ENCODE measurements around the gene RIMBP2.

RIMBP2 gene

DNA sequence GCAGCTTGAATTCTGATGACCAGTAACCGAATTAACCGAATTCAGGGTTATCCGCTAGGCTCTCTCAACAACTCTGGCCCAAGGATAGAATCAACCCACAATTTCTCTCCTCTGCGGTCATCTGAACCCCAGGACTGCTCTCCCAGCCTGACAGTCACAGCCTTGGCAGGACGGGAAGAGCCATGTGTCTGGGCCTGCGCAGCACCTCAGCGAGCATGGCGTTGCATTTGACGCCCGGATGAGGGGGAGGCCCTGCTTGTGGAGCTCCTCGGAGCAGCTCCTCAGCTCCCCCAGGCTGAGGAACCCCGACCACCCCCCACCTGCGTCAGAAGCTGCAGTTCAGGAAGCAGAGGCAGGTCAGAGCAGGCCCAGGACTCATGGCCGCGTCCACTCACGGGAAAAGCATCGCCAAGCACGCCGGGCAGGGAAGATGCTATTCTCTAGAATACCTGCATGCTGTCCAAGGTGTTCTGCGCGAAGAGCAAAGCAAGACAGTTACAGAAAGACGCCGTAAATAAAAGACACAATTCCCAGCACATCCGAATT, 247.3 kb downstream of the RIMBP2 start:
- no peak overlapping the region for H3K27ac ChIP-seq
- TF ChIP-seq, protein P1, sequence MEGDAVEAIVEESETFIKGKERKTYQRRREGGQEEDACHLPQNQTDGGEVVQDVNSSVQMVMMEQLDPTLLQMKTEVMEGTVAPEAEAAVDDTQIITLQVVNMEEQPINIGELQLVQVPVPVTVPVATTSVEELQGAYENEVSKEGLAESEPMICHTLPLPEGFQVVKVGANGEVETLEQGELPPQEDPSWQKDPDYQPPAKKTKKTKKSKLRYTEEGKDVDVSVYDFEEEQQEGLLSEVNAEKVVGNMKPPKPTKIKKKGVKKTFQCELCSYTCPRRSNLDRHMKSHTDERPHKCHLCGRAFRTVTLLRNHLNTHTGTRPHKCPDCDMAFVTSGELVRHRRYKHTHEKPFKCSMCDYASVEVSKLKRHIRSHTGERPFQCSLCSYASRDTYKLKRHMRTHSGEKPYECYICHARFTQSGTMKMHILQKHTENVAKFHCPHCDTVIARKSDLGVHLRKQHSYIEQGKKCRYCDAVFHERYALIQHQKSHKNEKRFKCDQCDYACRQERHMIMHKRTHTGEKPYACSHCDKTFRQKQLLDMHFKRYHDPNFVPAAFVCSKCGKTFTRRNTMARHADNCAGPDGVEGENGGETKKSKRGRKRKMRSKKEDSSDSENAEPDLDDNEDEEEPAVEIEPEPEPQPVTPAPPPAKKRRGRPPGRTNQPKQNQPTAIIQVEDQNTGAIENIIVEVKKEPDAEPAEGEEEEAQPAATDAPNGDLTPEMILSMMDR (IDR thresholded peaks at IDR 0.05), result no peak
- no peak for TF ChIP-seq ZFX (IDR thresholded peaks at IDR 0.05; ENCODE audit: borderline replicate concordance)

DNA sequence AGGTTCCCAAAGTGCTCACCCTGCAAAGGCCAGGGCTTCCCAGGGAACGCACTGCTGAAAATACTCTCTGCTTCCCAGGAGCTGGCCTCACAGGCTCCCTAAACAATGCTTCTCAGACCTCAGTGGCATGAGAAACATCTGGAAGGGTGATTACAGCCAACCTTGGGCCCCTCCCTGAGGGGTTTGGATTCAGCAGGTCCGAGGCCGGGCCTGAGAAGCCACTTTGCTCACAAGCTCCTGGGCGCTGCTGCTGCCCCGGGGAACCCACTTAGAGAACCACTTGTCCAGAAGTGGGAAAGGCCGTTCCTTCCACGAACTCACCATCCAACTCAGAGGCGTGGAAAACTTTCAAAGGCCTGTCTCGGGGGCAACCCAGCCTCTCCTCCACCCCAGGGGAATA, 247.9 kb downstream of the RIMBP2 start:
- H3K27ac ChIP-seq, result no peak overlapping the region
- TF ChIP-seq ZFX (IDR thresholded peaks at IDR 0.05; ENCODE audit: borderline replicate concordance), result no peak
- TF ChIP-seq, protein P1 (IDR thresholded peaks at IDR 0.05), result no peak

DNA sequence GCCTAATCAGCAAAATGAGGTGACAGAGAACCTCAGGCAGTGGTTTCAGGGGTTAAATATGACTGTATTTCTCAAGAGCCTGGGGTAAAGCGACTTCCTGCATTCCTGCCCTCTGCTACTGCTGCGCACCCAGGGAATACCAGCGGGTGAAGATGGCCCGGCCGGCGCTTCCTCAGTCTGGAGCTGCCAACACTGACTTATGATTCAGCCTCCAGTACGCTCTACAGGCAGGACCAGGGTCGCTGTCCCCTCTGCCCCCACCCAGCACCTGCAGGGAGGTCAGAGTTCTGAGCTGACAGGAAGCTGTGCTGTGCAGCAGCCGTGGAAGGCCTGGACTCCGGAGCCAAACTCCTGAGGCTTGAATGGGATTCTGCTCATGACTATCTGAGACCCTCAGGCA, 250.5 kb downstream of the RIMBP2 start:
- TF ChIP-seq ZFX (IDR thresholded peaks at IDR 0.05; ENCODE audit: borderline replicate concordance), result no peak
- TF ChIP-seq, protein P1 (IDR thresholded peaks at IDR 0.05), result no peak
- no peak overlapping the region for H3K27ac ChIP-seq

DNA sequence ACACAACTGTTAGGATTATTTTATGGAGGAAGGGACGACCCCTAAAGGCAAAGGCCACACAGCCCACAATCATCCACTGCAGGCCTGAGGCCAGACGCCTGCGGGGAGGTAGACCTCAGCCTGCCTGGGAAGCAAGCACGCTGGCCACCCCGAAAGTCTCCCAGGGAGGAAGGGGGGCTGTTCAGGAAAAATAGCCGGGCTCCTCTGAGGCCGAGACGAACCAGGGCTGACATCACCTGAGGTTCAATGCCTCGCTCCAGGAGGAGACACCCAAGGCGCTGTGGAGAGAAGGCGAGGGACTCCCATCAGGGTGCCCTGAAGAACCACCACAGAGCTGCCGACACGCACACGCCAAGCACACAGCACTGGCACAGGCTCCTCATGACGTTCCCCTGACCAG, 251.1 kb downstream of the RIMBP2 start:
- TF ChIP-seq, protein P1 (IDR thresholded peaks at IDR 0.05), result no peak
- TF ChIP-seq ZFX (IDR thresholded peaks at IDR 0.05; ENCODE audit: borderline replicate concordance), result no peak
- no peak overlapping the region for H3K27ac ChIP-seq

DNA sequence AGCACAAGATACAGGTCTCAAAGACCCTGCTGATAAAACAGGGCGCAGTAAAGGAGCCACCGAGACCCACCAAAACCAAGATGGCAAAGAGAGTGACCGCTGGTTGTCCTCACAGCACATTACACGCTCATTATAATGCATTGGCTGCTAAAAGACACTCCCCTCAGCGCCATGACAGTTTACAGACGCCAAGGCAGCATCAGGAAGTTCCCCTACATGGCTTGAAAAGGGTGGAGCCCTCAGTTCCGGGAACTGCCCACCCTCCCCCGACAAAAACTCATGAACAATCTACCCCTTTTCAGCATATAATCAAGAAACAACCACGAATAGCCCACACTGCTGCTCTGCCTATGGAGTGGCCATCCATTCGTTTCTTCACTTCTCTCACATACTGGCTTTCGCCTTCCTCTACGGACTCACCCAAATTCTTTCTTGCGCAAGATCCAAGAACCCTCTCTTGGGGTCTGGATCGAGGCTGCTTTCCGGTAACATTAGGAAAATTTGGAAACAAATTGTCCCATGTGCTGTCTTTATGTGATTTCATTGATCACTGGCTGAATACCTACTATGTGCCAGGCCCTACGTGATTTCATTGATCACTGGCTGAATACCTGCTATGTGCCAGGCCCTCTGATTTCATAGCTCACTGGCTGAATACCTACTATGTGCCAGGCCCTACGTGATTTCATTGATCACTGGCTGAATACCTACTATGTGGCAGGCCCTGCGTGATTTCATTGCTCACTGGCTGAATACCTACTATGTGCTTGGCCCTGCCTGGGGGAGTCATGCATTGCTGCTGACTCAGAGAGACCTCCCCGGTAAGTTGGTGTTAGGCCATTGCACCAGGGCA, 252.1 kb downstream of the RIMBP2 start:
- TF ChIP-seq, protein P1 (IDR thresholded peaks at IDR 0.05), result no peak
- TF ChIP-seq ZFX (IDR thresholded peaks at IDR 0.05; ENCODE audit: borderline replicate concordance), result no peak
- H3K27ac ChIP-seq, result no peak overlapping the region

DNA sequence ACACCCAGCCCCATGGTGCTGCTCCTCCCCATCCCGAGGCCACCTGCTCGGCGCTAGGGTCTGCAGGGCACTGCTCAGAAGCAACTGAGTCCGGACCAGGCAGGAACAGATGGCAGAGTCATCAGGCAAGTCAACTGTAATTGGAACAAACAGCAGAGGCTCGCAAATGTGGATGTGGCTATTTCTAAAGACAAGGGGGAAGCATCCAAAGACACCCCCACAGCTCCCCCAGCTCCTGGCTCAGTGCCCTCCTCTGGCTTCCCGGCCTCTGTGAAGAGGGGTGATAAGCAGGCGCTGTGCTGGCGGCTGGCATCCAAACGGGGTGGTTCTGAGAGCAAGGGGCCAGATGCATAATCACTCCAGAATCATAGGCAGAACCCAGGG, 252.8 kb downstream of the RIMBP2 start:
- no peak overlapping the region for H3K27ac ChIP-seq
- TF ChIP-seq, protein P1 (IDR thresholded peaks at IDR 0.05), result no peak
- TF ChIP-seq ZFX (IDR thresholded peaks at IDR 0.05; ENCODE audit: borderline replicate concordance), result no peak
